Left renal pelvis (tissue), 4 donors: ENCODE data around the gene ZFP57. TPM values are rescaled to one million over a fixed set of nuclear protein-coding genes. Genes with fewer than 3 reads are reported as not detected.
A peak's percentile ranks its signal among the peaks of the same experiment; 100 is the strongest.

Experiments
- DNase-seq, 4 donors: peaks; one replicate each; pipeline ENCODE4 v3.0.0-alpha.2; 2013; ENCODE audit warnings: low read depth in 4 of 4, low spot score in 3 of 4
- polyA plus RNA-seq, 4 donors: library from polyadenylated mRNA; unstranded; fragments of 120-200 nt; gene quantifications; one replicate each; pipeline ENCODE4 v1.2.1, GENCODE V29; 2013; ENCODE audit not compliant: insufficient read length in 4 of 4

ZFP57 gene
- under 1 TPM in 2 of 4 donors, not detected in 2; 0.20 to 0.26 TPM for polyA plus RNA-seq

GRCh38 chr6:29680904-29681303 is at the start of gene ZFP57:
Gene ZFP57, minus strand, starts transcription at chr6:29681152. Its CDS starts 4,149 bp downstream, at chr6:29677003.
- no peak for DNase-seq

GRCh38 chr6:29730575-29731126 is 49.7 kb upstream of the ZFP57 start:
- DNase-seq = no peak

GRCh38 chr6:29729774-29730328 is 48.9 kb upstream of the ZFP57 start:
- DNase-seq = no peak

- DNase-seq = no peak
Measured at GRCh38 chr6:29728875-29729270, 47.9 kb upstream of the ZFP57 start.

GRCh38 chr6:29728173-29728874 is 47.4 kb upstream of the ZFP57 start:
- DNase-seq = no peak

GRCh38 chr6:29727637-29728036 is 46.7 kb upstream of the ZFP57 start:
- DNase-seq = no peak

GRCh38 chr6:29726571-29727194 is 45.7 kb upstream of the ZFP57 start:
- no peak for DNase-seq

GRCh38 chr6:29726001-29726400 is 45.0 kb upstream of the ZFP57 start:
- DNase-seq = no peak

- no peak for DNase-seq
Measured at GRCh38 chr6:29724937-29725869, 44.3 kb upstream of the ZFP57 start.

- no peak for DNase-seq
Measured at GRCh38 chr6:29723666-29724588, 43.0 kb upstream of the ZFP57 start.

- DNase-seq = peak in 2 of 4 donors; percentile 46 to 47
Measured at GRCh38 chr6:29723262-29723665, 42.3 kb upstream of the ZFP57 start, which contains the start of gene HLA-F. Gene HLA-F, plus strand, starts transcription at chr6:29723434. Its CDS starts 30 bp downstream, at chr6:29723464.

- DNase-seq = no peak
Measured at GRCh38 chr6:29720863-29721262, 39.9 kb upstream of the ZFP57 start.

GRCh38 chr6:29710281-29710941 is 29.5 kb upstream of the ZFP57 start:
- no peak for DNase-seq

GRCh38 chr6:29709188-29709587 is 28.2 kb upstream of the ZFP57 start:
- no peak for DNase-seq

- DNase-seq = no peak
Measured at GRCh38 chr6:29708432-29709179, 27.7 kb upstream of the ZFP57 start.

GRCh38 chr6:29705389-29706231 is 24.7 kb upstream of the ZFP57 start:
- peak in 1 of 4 donors; percentile 14 for DNase-seq

- no peak for DNase-seq
Measured at GRCh38 chr6:29702519-29703103, 21.7 kb upstream of the ZFP57 start.
